Caco-2 (cell line): ENCODE results near the gene CHRM2. TPM values are rescaled to one million over a fixed set of nuclear protein-coding genes. Genes with fewer than 3 reads are reported as not detected.

ENCODE experiments used
- BruUV-seq: library from RNA; stranded (reverse); fragments of 400-500 nt; replicated peaks from 2 replicates; lab custom pipeline; 2021; lab: Mats Ljungman, UMichigan
- CTCF ChIA-PET: fragments of 300-600 bp; sonication (Branson Sonifier 250); formaldehyde crosslinking; loops from one replicate; lab custom pipeline; 2022; ENCODE audit warnings: antibody characterized with exemption; lab: Charles Lee
- POLR2A ChIA-PET: fragments of 300-600 bp; sonication (Branson Sonifier 250); formaldehyde crosslinking; loops from one replicate; lab custom pipeline; 2022; ENCODE audit warnings: antibody characterized with exemption; lab: Charles Lee
- DNase-seq, 2 experiments: peaks; one replicate each; pipeline versions ENCODE4 v3.0.0 to v3.0.0-alpha.2; 2020 to 2022
- H3K27me3 ChIP-seq: replicated peaks from 2 replicates; pipeline ENCODE4 v1.6.0; 2011; ENCODE audit warnings: low read length; ENCODE audit not compliant: control insufficient read depth, insufficient read depth
- H3K36me3 ChIP-seq: 2 replicates; pipeline ENCODE4 v1.5.1; 2011; ENCODE audit warnings: low read length; ENCODE audit not compliant: control insufficient read depth, insufficient read depth
- H3K4me1 ChIP-seq: fragments of 250-450 bp; sonication (Bioruptor Pico); 2 replicates; pipeline ENCODE4 v1.5.1; 2020; ENCODE audit warnings: mild to moderate bottlenecking
- H3K4me3 ChIP-seq: 2 replicates; pipeline ENCODE4 v1.5.1; 2011; ENCODE audit warnings: low read depth, mild to moderate bottlenecking, control low read depth, low read length
- H3K9me3 ChIP-seq: fragments of 250-450 bp; sonication (Bioruptor Pico); 2 replicates; pipeline ENCODE4 v1.5.1; 2020; ENCODE audit warnings: mild to moderate bottlenecking, moderate library complexity
- H3K27ac Mint-ChIP-seq: one replicate; pipeline ENCODE4 v1.8.0; 2022; ENCODE audit warnings: mixed read lengths; ENCODE audit not compliant: unreplicated experiment
- H3K27me3 Mint-ChIP-seq: one replicate; pipeline ENCODE4 v1.8.0; 2022; ENCODE audit warnings: mixed read lengths; ENCODE audit not compliant: insufficient read depth, unreplicated experiment
- H3K36me3 Mint-ChIP-seq: one replicate; pipeline ENCODE4 v1.8.0; 2022; ENCODE audit warnings: mild to moderate bottlenecking, mixed read lengths; ENCODE audit not compliant: insufficient read depth, unreplicated experiment
- H3K4me1 Mint-ChIP-seq: one replicate; pipeline ENCODE4 v1.8.0; 2022; ENCODE audit warnings: low read depth, mixed read lengths; ENCODE audit not compliant: unreplicated experiment
- H3K4me3 Mint-ChIP-seq: one replicate; pipeline ENCODE4 v1.8.0; 2022; ENCODE audit warnings: mild to moderate bottlenecking, moderate library complexity, mixed read lengths; ENCODE audit not compliant: unreplicated experiment
- H3K9me3 Mint-ChIP-seq: one replicate; pipeline ENCODE4 v1.8.0; 2022; ENCODE audit warnings: mixed read lengths; ENCODE audit not compliant: unreplicated experiment
- CTCF ChIP-seq, 2 experiments: fragments of 200-600 bp in 1 of 2; IDR thresholded peaks; 1 replicate in 1 of 2; 2 replicates in 1 of 2; pipeline versions ENCODE4 v1.5.1 to v1.8.0; 2011 to 2022; ENCODE audit warnings: antibody characterized with exemption in 1 of 2, control low read depth in 1 of 2, inconsistent platforms in 1 of 2, low read depth in 1 of 2, low read length in 1 of 2, mild to moderate bottlenecking in 1 of 2, moderate library complexity in 1 of 2; ENCODE audit not compliant: insufficient read depth in 1 of 2, severe bottlenecking in 1 of 2, unreplicated experiment in 1 of 2
- intact Hi-C: fragments of 100-400 bp; cut with micrococcal nuclease; formaldehyde crosslinking; loops from one replicate; pipeline ENCODE4 v1.10.0; 2022; ENCODE audit not compliant: unreplicated experiment
- total RNA-seq: library from RNA; stranded (reverse); gene quantifications from 2 replicates; pipeline ENCODE4 v1.2.3, GENCODE V29; 2022

The CHRM2 gene
- total RNA-seq, 1 experiment from 2014 or later, result not detected

GRCh38 chr7:136976504-136977251, 108.2 kb downstream of the CHRM2 start:
- Mint-ChIP-seq H3K4me3 (no peak overlapping the region), H3K36me3 (no peaks in the 10 kb centered on the region), H3K27me3 (no peaks in the 10 kb centered on the region), H3K9me3 (peaks cover 21% of the 10 kb centered on the region), H3K27ac (no peak overlapping the region), H3K4me1 (no peaks in the 10 kb centered on the region)
- BruUV-seq, result no TSS peak
- Histone ChIP-seq H3K9me3 (no peaks in the 10 kb centered on the region), H3K4me3 (no peak overlapping the region), H3K4me1 (no peaks in the 10 kb centered on the region), H3K27me3 (no peaks in the 10 kb centered on the region), H3K36me3 (no peaks in the 10 kb centered on the region)
- ChIA-PET POLR2A (no interaction called here), CTCF (no interaction called here)
- no peak for DNase-seq
- TF ChIP-seq CTCF (IDR thresholded peaks at IDR 0.05; ENCODE audit: insufficient read depth in 1 of 2, low read depth in 1 of 2, low read length in 1 of 2, severe bottlenecking in 1 of 2, unreplicated experiment in 1 of 2), result no peak
- intact Hi-C loops, result no loop called here

DNA sequence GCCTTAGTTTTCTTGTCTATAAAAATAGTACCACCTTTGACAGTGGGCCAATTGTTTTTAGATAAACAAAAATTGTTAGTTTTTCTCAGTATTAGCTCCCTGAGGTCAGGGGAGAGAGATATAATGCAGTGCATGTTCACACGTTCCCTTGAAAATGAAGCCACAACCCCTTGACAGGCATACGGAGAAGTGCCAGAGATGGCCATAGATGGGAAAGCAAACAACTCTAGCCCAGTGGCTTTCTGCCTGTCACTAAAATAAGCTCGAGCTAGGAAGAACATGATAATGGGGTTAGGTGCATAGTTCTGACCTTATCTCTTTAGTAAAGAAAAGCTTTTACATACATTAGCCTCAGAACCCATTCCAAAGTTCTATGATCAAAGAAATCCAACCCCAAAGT, 124.9 kb downstream of the CHRM2 start:
- H3K4me3 Mint-ChIP-seq, result no peak overlapping the region
- no TSS peak for BruUV-seq
- no peaks in the 10 kb centered on the region for H3K9me3 ChIP-seq
- H3K4me1 ChIP-seq, result no peaks in the 10 kb centered on the region
- H3K4me3 ChIP-seq, result no peak overlapping the region
- H3K36me3 Mint-ChIP-seq, result no peaks in the 10 kb centered on the region
- ChIA-PET CTCF (no interaction called here), POLR2A (no interaction called here)
- no peak for TF ChIP-seq CTCF (IDR thresholded peaks at IDR 0.05; ENCODE audit: insufficient read depth in 1 of 2, low read depth in 1 of 2, low read length in 1 of 2, severe bottlenecking in 1 of 2, unreplicated experiment in 1 of 2)
- DNase-seq, result no peak
- H3K27me3 Mint-ChIP-seq, result peaks cover 4% of the 10 kb centered on the region
- no peaks in the 10 kb centered on the region for H3K27me3 ChIP-seq
- H3K27ac Mint-ChIP-seq, result no peak overlapping the region
- peaks cover 8% of the 10 kb centered on the region for H3K9me3 Mint-ChIP-seq
- no peaks in the 10 kb centered on the region for H3K36me3 ChIP-seq
- H3K4me1 Mint-ChIP-seq, result no peaks in the 10 kb centered on the region
- intact Hi-C loops, result no loop called here

- Mint-ChIP-seq H3K4me1 (no peaks in the 10 kb centered on the region), H3K27me3 (peaks cover 4% of the 10 kb centered on the region), H3K9me3 (no peaks in the 10 kb centered on the region), H3K36me3 (no peaks in the 10 kb centered on the region), H3K4me3 (no peak overlapping the region), H3K27ac (no peak overlapping the region)
- no peaks in the 10 kb centered on the region for H3K27me3 ChIP-seq
- no peaks in the 10 kb centered on the region for H3K4me1 ChIP-seq
- H3K4me3 ChIP-seq, result no peak overlapping the region
- ChIA-PET POLR2A (no interaction called here), CTCF (no interaction called here)
- no peak for DNase-seq
- TF ChIP-seq CTCF (IDR thresholded peaks at IDR 0.05; ENCODE audit: insufficient read depth in 1 of 2, low read depth in 1 of 2, low read length in 1 of 2, severe bottlenecking in 1 of 2, unreplicated experiment in 1 of 2), result no peak
- no TSS peak for BruUV-seq
- no peaks in the 10 kb centered on the region for H3K9me3 ChIP-seq
- H3K36me3 ChIP-seq, result no peaks in the 10 kb centered on the region
- intact Hi-C loops, result no loop called here
Observed at GRCh38 chr7:136997735-136998134, 129.3 kb downstream of the CHRM2 start.
